Cardiac fibroblast (primary cell): ENCODE results near the gene MAML2.

Experiments used
- DNase-seq, 2 donors: peaks; one replicate each; pipeline versions ENCODE4 v3.0.0 to v3.0.0-alpha.2; 2010; ENCODE audit warnings: low read depth in 2 of 2
- H3K4me3 ChIP-seq, 2 donors: replicated peaks in 1 of 2; 1 replicate in 1 of 2; 2 replicates in 1 of 2; pipeline ENCODE4 v1.5.1; 2011; ENCODE audit warnings: low read depth in 2 of 2, low read length in 2 of 2, mild to moderate bottlenecking in 2 of 2, moderate library complexity in 1 of 2
- TF ChIP-seq, protein P1 (sequence below): IDR thresholded peaks from one replicate; pipeline ENCODE4 v1.5.1; 2011; ENCODE audit warnings: low read depth, mild to moderate bottlenecking, low read length, inconsistent platforms

The MAML2 gene

DNA sequence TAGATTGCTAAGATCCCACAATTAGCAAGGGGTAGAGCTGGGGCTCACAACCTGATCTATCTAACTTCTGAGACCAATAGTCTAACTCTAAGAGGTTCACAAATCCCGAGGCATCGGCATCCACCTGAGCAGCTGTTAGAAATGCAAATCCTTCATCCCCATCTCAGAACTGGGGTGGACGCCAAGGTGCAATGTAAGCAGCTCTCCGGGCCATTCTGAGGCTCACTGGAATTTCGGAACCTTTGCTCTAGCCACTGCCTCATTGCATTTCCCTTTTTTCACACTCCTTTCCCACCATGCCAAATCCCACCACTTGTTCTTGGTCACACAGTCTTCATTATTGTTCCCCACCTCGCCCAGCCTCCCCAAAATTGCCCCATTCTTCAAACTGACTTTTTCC is 29.8 kb downstream of the MAML2 start:
- no peak for DNase-seq
- H3K4me3 ChIP-seq: no peak overlapping the region
- TF ChIP-seq, protein P1, sequence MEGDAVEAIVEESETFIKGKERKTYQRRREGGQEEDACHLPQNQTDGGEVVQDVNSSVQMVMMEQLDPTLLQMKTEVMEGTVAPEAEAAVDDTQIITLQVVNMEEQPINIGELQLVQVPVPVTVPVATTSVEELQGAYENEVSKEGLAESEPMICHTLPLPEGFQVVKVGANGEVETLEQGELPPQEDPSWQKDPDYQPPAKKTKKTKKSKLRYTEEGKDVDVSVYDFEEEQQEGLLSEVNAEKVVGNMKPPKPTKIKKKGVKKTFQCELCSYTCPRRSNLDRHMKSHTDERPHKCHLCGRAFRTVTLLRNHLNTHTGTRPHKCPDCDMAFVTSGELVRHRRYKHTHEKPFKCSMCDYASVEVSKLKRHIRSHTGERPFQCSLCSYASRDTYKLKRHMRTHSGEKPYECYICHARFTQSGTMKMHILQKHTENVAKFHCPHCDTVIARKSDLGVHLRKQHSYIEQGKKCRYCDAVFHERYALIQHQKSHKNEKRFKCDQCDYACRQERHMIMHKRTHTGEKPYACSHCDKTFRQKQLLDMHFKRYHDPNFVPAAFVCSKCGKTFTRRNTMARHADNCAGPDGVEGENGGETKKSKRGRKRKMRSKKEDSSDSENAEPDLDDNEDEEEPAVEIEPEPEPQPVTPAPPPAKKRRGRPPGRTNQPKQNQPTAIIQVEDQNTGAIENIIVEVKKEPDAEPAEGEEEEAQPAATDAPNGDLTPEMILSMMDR: no peak

DNA sequence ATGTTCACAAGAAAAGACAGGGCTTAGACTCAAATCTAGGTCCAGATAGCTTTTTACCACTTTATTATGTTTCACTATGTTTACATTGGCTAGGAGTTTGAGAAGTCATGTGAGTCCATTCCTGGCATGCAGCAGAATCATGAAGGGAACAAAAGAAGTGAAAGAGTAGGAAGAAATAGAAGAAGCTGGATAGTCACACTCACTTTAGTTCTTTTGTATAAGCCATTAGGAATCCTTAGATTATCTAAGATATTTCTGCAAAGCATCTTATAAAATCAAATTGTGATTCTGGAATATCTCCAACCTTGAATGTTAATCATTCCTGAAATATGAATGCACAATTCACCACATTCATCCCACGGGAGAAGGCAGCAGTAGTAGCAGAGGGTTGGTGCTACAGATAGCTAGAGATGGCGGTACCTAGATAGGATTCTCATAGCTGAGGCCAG is 31.9 kb downstream of the MAML2 start:
- H3K4me3 ChIP-seq: no peak overlapping the region
- peak; percentile 75 to 85 for DNase-seq
- TF ChIP-seq, protein P1: no peak

DNA sequence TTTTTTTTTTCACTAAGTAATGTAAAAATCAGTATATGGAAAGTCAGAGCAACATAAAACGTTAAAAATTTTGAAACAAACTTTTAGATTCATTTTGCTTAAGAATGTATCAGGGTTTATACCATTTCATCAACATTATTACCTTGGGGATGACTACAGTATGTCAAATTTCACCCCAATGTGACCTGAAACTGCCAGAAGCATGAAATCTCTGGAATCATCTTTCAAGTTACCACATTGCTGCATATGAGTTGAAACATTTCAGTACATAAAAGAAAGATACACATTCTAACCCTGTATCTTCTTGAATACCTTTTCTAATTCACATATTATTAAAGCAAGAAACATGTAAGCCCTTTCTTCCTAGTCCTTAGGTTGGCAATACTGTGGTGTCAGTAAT is 32.8 kb downstream of the MAML2 start:
- DNase-seq: no peak
- H3K4me3 ChIP-seq: no peak overlapping the region
- TF ChIP-seq, protein P1: no peak

DNA sequence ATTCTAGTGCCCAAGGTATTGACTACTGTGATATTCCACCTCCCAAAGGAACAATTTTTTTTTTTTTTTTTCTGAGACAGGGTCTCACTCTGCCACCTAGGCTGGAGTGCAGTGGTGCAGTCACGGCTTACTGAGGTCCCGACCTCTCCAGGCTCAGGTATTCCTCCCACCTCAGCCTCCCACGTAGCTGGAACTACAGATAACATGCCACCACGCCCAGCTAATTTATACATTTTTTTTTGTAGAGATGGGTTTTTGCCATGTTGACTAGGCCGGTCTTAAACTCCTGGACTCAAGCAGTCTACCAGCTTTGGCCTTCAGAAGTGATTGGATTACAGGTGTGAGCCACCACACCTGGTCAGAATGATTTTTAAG is 33.4 kb downstream of the MAML2 start:
- no peak overlapping the region for H3K4me3 ChIP-seq
- DNase-seq: no peak
- TF ChIP-seq, protein P1: no peak

DNA sequence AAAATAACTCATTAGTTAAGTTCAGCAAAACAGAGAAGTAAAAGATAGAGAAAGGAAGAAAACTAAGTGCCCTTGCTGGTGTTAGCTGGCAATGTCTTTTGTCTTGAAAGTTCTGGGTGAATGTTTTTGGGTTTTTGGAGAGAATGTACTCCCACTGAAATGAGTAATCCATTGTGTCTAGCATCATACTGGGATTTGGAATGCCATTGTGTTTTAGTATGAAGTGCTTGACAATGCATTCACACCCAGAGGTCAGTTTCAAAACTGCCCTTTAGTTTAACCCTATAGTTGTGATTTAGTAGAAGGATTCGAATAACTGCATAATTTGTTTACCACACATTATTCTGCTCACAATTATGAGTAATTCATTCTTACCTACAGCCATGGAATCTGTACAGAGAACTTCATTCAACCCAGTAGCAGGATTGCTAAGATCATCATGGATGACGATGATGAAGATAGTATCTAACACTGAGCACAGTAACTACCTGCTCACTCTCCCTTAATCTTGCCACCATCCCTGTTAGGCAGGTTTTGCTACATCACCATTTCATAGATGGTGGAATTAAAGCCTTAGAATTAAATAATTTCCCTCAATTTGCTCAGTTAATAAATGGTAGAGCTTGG is 33.9 kb downstream of the MAML2 start:
- TF ChIP-seq, protein P1: no peak
- no peak overlapping the region for H3K4me3 ChIP-seq
- peak; percentile 83 to 92 for DNase-seq

DNA sequence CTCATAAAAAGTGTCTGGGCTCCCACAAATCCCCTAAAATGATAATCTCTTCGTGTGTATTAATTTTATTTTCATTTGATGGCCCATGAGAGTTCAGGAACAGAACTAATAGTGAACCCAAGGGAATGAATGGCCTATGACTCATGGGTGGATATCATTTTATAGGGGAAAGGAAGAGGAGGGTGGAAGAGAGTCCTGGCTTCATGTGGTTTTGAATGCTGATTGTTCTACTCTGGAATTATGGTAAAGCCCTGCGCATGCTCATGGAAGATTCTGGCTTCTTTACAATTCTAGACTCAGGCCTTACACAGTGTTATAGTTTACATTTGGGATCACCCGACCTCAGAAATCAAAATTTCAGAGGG is 35.2 kb downstream of the MAML2 start:
- TF ChIP-seq, protein P1: no peak
- DNase-seq: peak; percentile 89 to 91
- peak overlapping the region; percentile 27 to 39 for H3K4me3 ChIP-seq
